H1 (cell line): ENCODE data around the gene DSE. TPM values are rescaled to one million over a fixed set of nuclear protein-coding genes. Genes with fewer than 3 reads are reported as not detected.
A peak's percentile ranks its signal among the peaks of the same experiment; 100 is the strongest.

Source experiments
- CTCF ChIA-PET: fragments of 300-600 bp; sonication (Branson Sonifier 250); formaldehyde crosslinking; loops from one replicate; lab custom pipeline; 2021; ENCODE audit not compliant: partially characterized antibody; lab: Charles Lee
- POLR2A ChIA-PET: fragments of 300-600 bp; sonication (Branson Sonifier 250); formaldehyde crosslinking; loops from one replicate; lab custom pipeline; 2021; ENCODE audit warnings: inconsistent platforms; ENCODE audit not compliant: partially characterized antibody; lab: Charles Lee
- DNase-seq, 2 experiments: peaks; one replicate each; pipeline versions ENCODE4 v3.0.0 to v3.0.0-alpha.2; 2010 to 2022; ENCODE audit warnings: low spot score in 2 of 2, low read depth in 1 of 2, mixed read lengths in 1 of 2
- FAIRE-seq: peaks from 2 replicates; lab custom pipeline; 2011; peaks lifted over from hg19 to GRCh38; lab: Jason Lieb, UNC
- H2AFZ ChIP-seq: 2 replicates; pipeline ENCODE4 v1.8.1; 2012; ENCODE audit warnings: low read length, inconsistent platforms
- H2AK5ac ChIP-seq: 2 replicates; pipeline ENCODE4 v1.6.1; 2013; ENCODE audit warnings: low read depth, low read length
- H2BK120ac ChIP-seq: replicated peaks from 2 replicates; pipeline ENCODE3; 2013; ENCODE audit warnings: low read depth, low read length, inconsistent platforms
- H2BK12ac ChIP-seq: 2 replicates; pipeline ENCODE4 v1.6.1; 2013; ENCODE audit warnings: low read depth, low read length
- H2BK15ac ChIP-seq: 2 replicates; pipeline ENCODE4 v1.6.1; 2013; ENCODE audit warnings: low read length
- H2BK20ac ChIP-seq: 2 replicates; pipeline ENCODE4 v1.6.1; 2013; ENCODE audit warnings: low read length
- H2BK5ac ChIP-seq: 2 replicates; pipeline ENCODE4 v1.6.1; 2013; ENCODE audit warnings: low read depth, low read length
- H3K14ac ChIP-seq: 2 replicates; pipeline ENCODE4 v1.6.1; 2013; ENCODE audit warnings: inconsistent platforms; ENCODE audit not compliant: insufficient read length
- H3K18ac ChIP-seq: 2 replicates; pipeline ENCODE4 v1.6.1; 2013; ENCODE audit warnings: low read length; ENCODE audit errors: extremely low read depth
- H3K23ac ChIP-seq: 2 replicates; pipeline ENCODE4 v1.6.1; 2013; ENCODE audit warnings: inconsistent platforms; ENCODE audit not compliant: insufficient read length
- H3K23me2 ChIP-seq: 2 replicates; pipeline ENCODE4 v1.6.1; 2013; ENCODE audit warnings: low read depth, low read length
- H3K27ac ChIP-seq: 2 replicates; pipeline ENCODE4 v1.6.1; 2011; ENCODE audit warnings: low read depth, low read length, inconsistent platforms
- H3K27me3 ChIP-seq, 4 experiments: replicated peaks in 1 of 4; 1 replicate in 1 of 4; 2 replicates in 3 of 4; pipeline versions ENCODE4 v1.6.1 to v1.8.1; 2011 to 2013; ENCODE audit warnings: low read length in 3 of 4, mild to moderate bottlenecking in 3 of 4, inconsistent platforms in 2 of 4, mixed read lengths in 2 of 4, moderate library complexity in 1 of 4; ENCODE audit not compliant: control insufficient read depth in 3 of 4, insufficient read depth in 3 of 4; ENCODE audit errors: extremely low read depth in 1 of 4
- H3K36me3 ChIP-seq, 4 experiments: 2 replicates each; pipeline versions ENCODE4 v1.6.1 to v1.8.1; 2011 to 2013; ENCODE audit warnings: mild to moderate bottlenecking in 4 of 4, low read length in 3 of 4, moderate library complexity in 2 of 4, control low read depth in 1 of 4, inconsistent platforms in 1 of 4; ENCODE audit not compliant: insufficient read depth in 4 of 4, control insufficient read depth in 2 of 4
- H3K4ac ChIP-seq: replicated peaks from 2 replicates; pipeline ENCODE3; 2013; ENCODE audit warnings: low read length, low read depth, mixed read lengths, inconsistent platforms; ENCODE audit not compliant: insufficient read length
- H3K4me1 ChIP-seq, 4 experiments: replicated peaks in 1 of 4; 1 replicate in 1 of 4; 2 replicates in 3 of 4; pipeline versions ENCODE4 v1.6.1 to v1.8.1; 2011 to 2013; ENCODE audit warnings: low read length in 3 of 4, inconsistent platforms in 2 of 4, mixed read lengths in 1 of 4; ENCODE audit not compliant: insufficient read depth in 4 of 4, control insufficient read depth in 3 of 4
- H3K4me2 ChIP-seq, 2 experiments: 2 replicates each; pipeline versions ENCODE4 v1.6.1 to v1.8.1; 2011 to 2013; ENCODE audit warnings: low read depth in 2 of 2, low read length in 2 of 2, control low read depth in 1 of 2, inconsistent platforms in 1 of 2, mild to moderate bottlenecking in 1 of 2; ENCODE audit not compliant: insufficient read depth in 1 of 2
- H3K4me3 ChIP-seq, 4 experiments: fragments of 200-600, 300-600 bp in 1 of 4; sonication (generic), shearing (Covaris generic), sonication (Bioruptor Twin) in 1 of 4; 2 replicates each; pipeline versions ENCODE4 v1.5.1 to v1.8.1; 2011 to 2016; ENCODE audit warnings: low read length in 4 of 4, low read depth in 3 of 4, control low read depth in 2 of 4, inconsistent platforms in 2 of 4, mild to moderate bottlenecking in 2 of 4, mixed read lengths in 1 of 4, moderate library complexity in 1 of 4; ENCODE audit not compliant: insufficient read depth in 2 of 4; ENCODE audit errors: extremely low read depth in 1 of 4
- H3K56ac ChIP-seq: replicated peaks from 2 replicates; pipeline ENCODE3; 2013; ENCODE audit warnings: low read depth, mild to moderate bottlenecking, mixed read lengths, low read length, inconsistent platforms; ENCODE audit not compliant: insufficient read length
- H3K79me1 ChIP-seq: 2 replicates; pipeline ENCODE4 v1.6.1; 2013; ENCODE audit warnings: low read depth, low read length, control low read depth
- H3K79me2 ChIP-seq, 2 experiments: 2 replicates each; pipeline versions ENCODE4 v1.6.1 to v1.8.1; 2012 to 2013; ENCODE audit warnings: low read length in 2 of 2, mild to moderate bottlenecking in 2 of 2, inconsistent platforms in 1 of 2; ENCODE audit not compliant: insufficient read depth in 2 of 2, control insufficient read depth in 1 of 2
- H3K9ac ChIP-seq, 4 experiments: replicated peaks in 1 of 4; 1 replicate in 1 of 4; 2 replicates in 3 of 4; pipeline versions ENCODE4 v1.6.1 to v1.8.1; 2011 to 2013; ENCODE audit warnings: low read depth in 3 of 4, low read length in 3 of 4, control low read depth in 2 of 4, mild to moderate bottlenecking in 2 of 4, moderate library complexity in 2 of 4, inconsistent platforms in 1 of 4; ENCODE audit errors: extremely low read depth in 1 of 4
- H3K9me3 ChIP-seq, 2 experiments: 2 replicates each; pipeline versions ENCODE4 v1.6.1 to v1.8.1; 2012 to 2013; ENCODE audit warnings: mild to moderate bottlenecking in 2 of 2, moderate library complexity in 2 of 2, control low read depth in 1 of 2, inconsistent platforms in 1 of 2, low read depth in 1 of 2, low read length in 1 of 2, mixed read lengths in 1 of 2; ENCODE audit not compliant: insufficient read depth in 2 of 2
- H4K20me1 ChIP-seq, 2 experiments: replicated peaks in 1 of 2; 2 replicates each; pipeline versions ENCODE3 to v1.8.1; 2011 to 2013; ENCODE audit warnings: inconsistent platforms in 2 of 2, low read length in 2 of 2, mild to moderate bottlenecking in 1 of 2; ENCODE audit not compliant: insufficient read depth in 2 of 2, control insufficient read depth in 1 of 2
- H4K5ac ChIP-seq: 2 replicates; pipeline ENCODE4 v1.6.1; 2013; ENCODE audit warnings: low read length, low read depth, mixed read lengths, inconsistent platforms; ENCODE audit not compliant: insufficient read length
- H4K8ac ChIP-seq: 2 replicates; pipeline ENCODE4 v1.8.0; 2013; ENCODE audit warnings: mild to moderate bottlenecking, moderate library complexity, low read length, inconsistent platforms; ENCODE audit not compliant: insufficient read depth; ENCODE audit errors: extremely low read depth
- H4K91ac ChIP-seq: replicated peaks from 2 replicates; pipeline ENCODE3; 2013; ENCODE audit warnings: low read length, mixed read lengths, inconsistent platforms; ENCODE audit not compliant: insufficient read length
- CBX8 ChIP-seq: fragments of 300-800, 300-1000 bp; sonication (generic); IDR thresholded peaks from 2 replicates; pipeline ENCODE4 v1.7.1; 2016; ENCODE audit warnings: low read depth, low read length, borderline replicate concordance
- CTBP2 ChIP-seq: IDR thresholded peaks from 2 replicates; pipeline ENCODE4 v1.7.0; 2011; ENCODE audit warnings: borderline replicate concordance, mild to moderate bottlenecking, moderate library complexity, mixed read lengths, low read length; ENCODE audit not compliant: insufficient read depth, insufficient read length
- CTCF ChIP-seq, 3 experiments: IDR thresholded peaks; 1 replicate in 2 of 3; 2 replicates in 1 of 3; pipeline versions ENCODE4 v1.5.1 to v1.6.1; 2011; ENCODE audit warnings: low read length in 3 of 3, mild to moderate bottlenecking in 3 of 3, inconsistent platforms in 2 of 3, low read depth in 1 of 3, moderate library complexity in 1 of 3; ENCODE audit not compliant: insufficient read depth in 1 of 3; ENCODE audit errors: control extremely low read depth in 1 of 3
- EP300 ChIP-seq, 2 experiments: IDR thresholded peaks; 1 replicate in 1 of 2; 2 replicates in 1 of 2; pipeline ENCODE4 v1.6.1; 2011 to 2012; ENCODE audit warnings: low read depth in 2 of 2, low read length in 2 of 2, mild to moderate bottlenecking in 2 of 2, borderline replicate concordance in 1 of 2, inconsistent platforms in 1 of 2, moderate library complexity in 1 of 2
- KDM5A ChIP-seq: fragments of 200-600 bp; IDR thresholded peaks from 2 replicates; pipeline ENCODE4 v1.7.1; 2012; ENCODE audit warnings: mild to moderate bottlenecking, low read length, inconsistent platforms, mixed read lengths
- RXRA ChIP-seq: IDR thresholded peaks from 2 replicates; pipeline ENCODE4 v1.6.1; 2011; ENCODE audit warnings: low read depth, mild to moderate bottlenecking, low read length, moderate library complexity; ENCODE audit not compliant: insufficient read depth
- SRF ChIP-seq: IDR thresholded peaks from 2 replicates; pipeline ENCODE4 v1.6.1; 2011; ENCODE audit warnings: mild to moderate bottlenecking, low read depth, low read length, moderate library complexity
- WGBS, 2 experiments: shearing (Covaris generic) in 1 of 2; methylation state at CpG; one replicate each; pipeline versions ENCODE4 v1.1.6 to v1.1.7; 2013 to 2015; ENCODE audit warnings: low lambda C conversion rate in 2 of 2, mixed read lengths in 2 of 2, inconsistent platforms in 1 of 2, low coverage in 1 of 2, missing lambda C conversion rate in 1 of 2; ENCODE audit not compliant: insufficient replicate concordance in 2 of 2, insufficient coverage in 1 of 2, insufficient read length in 1 of 2; ENCODE audit errors: extremely low coverage in 1 of 2, missing lambda C conversion rate in 1 of 2; 5-methylcytosine and 5-hydroxymethylcytosine counted together
- polyA plus RNA-seq, 7 experiments: library from polyadenylated mRNA; depleted of rRNA in 3 of 7; stranded (reverse) in 5 of 7; unstranded in 2 of 7; fragments of >200 nt in 5 of 7; fragments of 200-250 nt in 2 of 7; gene quantifications; 1 replicate in 5 of 7; 2 replicates in 1 of 7; 4 replicates in 1 of 7; pipeline versions ENCODE4 v1.2.1 to v1.2.3, GENCODE V29; 2011 to 2013; ENCODE audit warnings: missing spikeins in 2 of 7, mixed read lengths in 2 of 7
- total RNA-seq: library from RNA; stranded (reverse); fragmentation: NEBNext Ultra II Directional; extraction: Animal tissue kit (Norgen Biotek cat#: 25700); gene quantifications from 2 replicates; pipeline ENCODE4 v1.2.1, GENCODE V29; 2021

Gene DSE
- total and polyA plus RNA-seq, 2 of the 8 experiments (the other 6 are each of a cell fraction or from before 2014, with no cell fraction given), result 32.5 to 94.4 TPM

- ChIA-PET POLR2A (no interaction called here), CTCF (interaction anchor here (0.8 to 1.1 kb wide), 7 partner anchors 9 to 205 kb away, joined by 3 to 4 read pairs (median 3); no protein-coding TSS in a partner anchor)
- Histone ChIP-seq H3K4me2 (no peak overlapping the region), H3K4ac (no peak overlapping the region), H3K27me3 (no peaks in the 10 kb centered on the region), H3K4me3 (no peak overlapping the region), H4K5ac (no peak overlapping the region), H3K56ac (no peak overlapping the region), H3K36me3 (no peaks in the 10 kb centered on the region), H2BK15ac (no peak overlapping the region), H3K14ac (no peak overlapping the region), H2BK20ac (no peak overlapping the region), H4K8ac (no peak overlapping the region), H2BK120ac (no peak overlapping the region), H2AFZ (0 out of 2 replicates have a peak overlapping the region, but pooled peaks have one; percentile 46), H2BK5ac (no peak overlapping the region), H4K91ac (no peak overlapping the region), H2BK12ac (no peak overlapping the region), H3K79me2 (no peaks in the 10 kb centered on the region), H3K9me3 (no peaks in the 10 kb centered on the region), H3K79me1 (no peaks in the 10 kb centered on the region), H3K18ac (no peak overlapping the region), H3K4me1 (no peaks in the 10 kb centered on the region), H4K20me1 (no peaks in the 10 kb centered on the region), H2AK5ac (no peak overlapping the region), H3K23ac (no peak overlapping the region), H3K23me2 (no peaks in the 10 kb centered on the region), H3K27ac (no peak overlapping the region), H3K9ac (no peak overlapping the region)
- TF ChIP-seq EP300 (IDR thresholded peaks at IDR 0.05; ENCODE audit: borderline replicate concordance in 1 of 2, low read depth in 2 of 2, low read length in 2 of 2), result no peak
- TF ChIP-seq CTCF (IDR thresholded peaks at IDR 0.05; ENCODE audit: control extremely low read depth in 1 of 3, insufficient read depth in 1 of 3, low read depth in 1 of 3, low read length in 3 of 3), result no peak
- TF ChIP-seq RXRA, result no peak
- TF ChIP-seq SRF, result no peak
- TF ChIP-seq CTBP2, result no peak
- TF ChIP-seq CBX8, result no peak
- TF ChIP-seq KDM5A, result no peak
- 73% methylated on average over 6 of the region's 6 CpGs; no CpG with 5 or more reads in 1 of the 2 experiments for WGBS, 2 experiments
- FAIRE-seq (no peak), DNase-seq (no peak)
Measured at GRCh38 chr6:116492331-116493067, 121.8 kb downstream of the DSE start.
